HG03175 (cell line): ENCODE measurements around the gene DRC3.

Experiments used
- ATAC-seq: cut with Tn5 transposase; IDR thresholded peaks from one replicate; pipeline ENCODE4 v1.9.1; 2021; ENCODE audit warnings: mild to moderate bottlenecking, moderate library complexity; ENCODE audit not compliant: unreplicated experiment

DRC3 gene

GRCh38 chr17:17964710-17965109, 8.0 kb upstream of the DRC3 start:
- ATAC-seq = no peak

GRCh38 chr17:17965152-17965721, 7.4 kb upstream of the DRC3 start:
- ATAC-seq = no peak

GRCh38 chr17:17966399-17966798, 6.3 kb upstream of the DRC3 start:
- ATAC-seq = no peak

GRCh38 chr17:17970699-17971430, 1.8 kb upstream of the DRC3 start:
- ATAC-seq = no peak

GRCh38 chr17:17971431-17972125, 1.1 kb upstream of the DRC3 start:
- no peak for ATAC-seq

GRCh38 chr17:17972952-17973254, 241 bp downstream of the DRC3 start:
- no peak for ATAC-seq

GRCh38 chr17:17975436-17975835, 2.8 kb downstream of the DRC3 start:
- no peak for ATAC-seq

GRCh38 chr17:17976931-17977570, 4.4 kb downstream of the DRC3 start:
- no peak for ATAC-seq

- ATAC-seq = no peak
Measured at GRCh38 chr17:17978481-17979424, 6.1 kb downstream of the DRC3 start.

- ATAC-seq = no peak
Measured at GRCh38 chr17:17979778-17980177, 7.1 kb downstream of the DRC3 start.

- ATAC-seq = no peak
Measured at GRCh38 chr17:17981330-17981729, 8.7 kb downstream of the DRC3 start.

- no peak for ATAC-seq
Measured at GRCh38 chr17:17982801-17983200, 10.1 kb downstream of the DRC3 start.

- ATAC-seq = no peak
Measured at GRCh38 chr17:17983376-17983775, 10.7 kb downstream of the DRC3 start.

GRCh38 chr17:17983776-17984175, 11.1 kb downstream of the DRC3 start:
- no peak for ATAC-seq

- no peak for ATAC-seq
Measured at GRCh38 chr17:17985153-17985552, 12.5 kb downstream of the DRC3 start.

GRCh38 chr17:17985555-17985954, 12.9 kb downstream of the DRC3 start:
- no peak for ATAC-seq

- ATAC-seq = no peak
Measured at GRCh38 chr17:17987187-17987896, 14.7 kb downstream of the DRC3 start.

GRCh38 chr17:17987901-17988300, 15.2 kb downstream of the DRC3 start:
- no peak for ATAC-seq

GRCh38 chr17:17988427-17988945, 15.8 kb downstream of the DRC3 start:
- no peak for ATAC-seq

- ATAC-seq = no peak
Measured at GRCh38 chr17:17989081-17989480, 16.4 kb downstream of the DRC3 start.
